Testis (tissue), 3 donors: Measurements from ENCODE around the gene PDLIM5. TPM values are rescaled to one million over a fixed set of nuclear protein-coding genes. Genes with fewer than 3 reads are reported as not detected.

ENCODE experiments used
- DNase-seq: peaks from one replicate; pipeline ENCODE4 v3.0.0-alpha.2; 2019
- H3K27ac ChIP-seq, 2 donors: fragments of 200-600 bp; sonication (generic); one replicate each; pipeline ENCODE4 v1.5.1; 2019
- H3K27me3 ChIP-seq: fragments of 200-600 bp; sonication (generic); one replicate; pipeline ENCODE4 v1.5.1; 2019
- H3K36me3 ChIP-seq: fragments of 200-600 bp; sonication (generic); one replicate; pipeline ENCODE4 v1.5.1; 2017; ENCODE audit warnings: low read depth; ENCODE audit errors: missing control alignments
- H3K4me1 ChIP-seq: fragments of 200-600 bp; sonication (generic); one replicate; pipeline ENCODE4 v1.5.1; 2019
- H3K4me3 ChIP-seq, 2 donors: fragments of 200-600 bp; sonication (generic); one replicate each; pipeline ENCODE4 v1.5.1; 2017 to 2019
- H3K9me3 ChIP-seq: fragments of 200-600 bp; sonication (generic); one replicate; pipeline ENCODE4 v1.5.1; 2017
- CTCF ChIP-seq, 3 experiments: fragments of 450-650 bp in 2 of 3; fragments of 200-600 bp in 1 of 3; sonication (generic) in 1 of 3; IDR thresholded peaks; one replicate each; pipeline ENCODE4 v1.5.1; 2016 to 2019; ENCODE audit warnings: antibody characterized with exemption in 3 of 3, mild to moderate bottlenecking in 2 of 3, moderate library complexity in 1 of 3
- POLR2A ChIP-seq: fragments of 450-650 bp; IDR thresholded peaks from one replicate; pipeline ENCODE4 v1.6.1; 2017; ENCODE audit warnings: antibody characterized with exemption, mild to moderate bottlenecking, moderate library complexity
- WGBS, 2 donors: methylation state at CpG; one replicate each; pipeline ENCODE4 v1.1.5; 2018; 5-methylcytosine and 5-hydroxymethylcytosine counted together
- intact Hi-C: fragments of 100-400 bp; cut with DNase I; formaldehyde crosslinking; loops from one replicate; pipeline ENCODE4 v1.15.1; 2023; ENCODE audit warnings: low total_unique reads
- polyA plus RNA-seq: library from polyadenylated mRNA; stranded (reverse); fragments of 350-450 nt; fragmentation: Illumina TruSeq; extraction: RNeasy Lipid Tissue Mini Kit (QIAGEN cat#74804); gene quantifications from one replicate; pipeline ENCODE4 v1.2.3, GENCODE V29; 2014; ENCODE audit warnings: low read depth, low replicate concordance; ENCODE audit not compliant: insufficient read depth
- total RNA-seq, 2 donors: library from RNA; depleted of rRNA; stranded (reverse); fragments of >200 nt; gene quantifications; one replicate each; pipeline ENCODE4 v1.2.3, GENCODE V29; 2016

Gene PDLIM5
- total and polyA plus RNA-seq, 3 donors from 2014 or later: 45.5 to 86.8 (median 86.1) TPM

DNA sequence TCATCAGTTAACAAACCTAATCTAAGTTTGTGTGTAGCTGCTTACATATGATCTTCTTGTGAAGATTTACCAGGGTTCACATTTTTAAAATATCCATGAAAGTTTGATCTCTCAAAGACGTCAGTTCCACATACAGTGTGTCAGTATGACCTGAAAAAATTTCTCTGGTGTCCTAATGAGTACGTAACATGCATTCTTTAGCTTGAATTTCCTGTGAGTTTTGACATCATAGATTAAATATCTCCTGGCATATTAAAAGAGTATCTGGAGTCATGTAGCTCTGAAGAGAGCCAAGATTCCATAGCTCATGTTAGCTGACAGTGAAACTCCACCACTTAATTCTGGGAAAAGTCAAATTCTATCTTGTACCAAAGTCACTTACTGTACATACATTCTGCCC, 43.9 kb upstream of the PDLIM5 start:
- intact Hi-C loops: loop anchor here (10.0 kb wide), 1 partner anchor 187 kb away; no protein-coding TSS in a partner anchor

DNA sequence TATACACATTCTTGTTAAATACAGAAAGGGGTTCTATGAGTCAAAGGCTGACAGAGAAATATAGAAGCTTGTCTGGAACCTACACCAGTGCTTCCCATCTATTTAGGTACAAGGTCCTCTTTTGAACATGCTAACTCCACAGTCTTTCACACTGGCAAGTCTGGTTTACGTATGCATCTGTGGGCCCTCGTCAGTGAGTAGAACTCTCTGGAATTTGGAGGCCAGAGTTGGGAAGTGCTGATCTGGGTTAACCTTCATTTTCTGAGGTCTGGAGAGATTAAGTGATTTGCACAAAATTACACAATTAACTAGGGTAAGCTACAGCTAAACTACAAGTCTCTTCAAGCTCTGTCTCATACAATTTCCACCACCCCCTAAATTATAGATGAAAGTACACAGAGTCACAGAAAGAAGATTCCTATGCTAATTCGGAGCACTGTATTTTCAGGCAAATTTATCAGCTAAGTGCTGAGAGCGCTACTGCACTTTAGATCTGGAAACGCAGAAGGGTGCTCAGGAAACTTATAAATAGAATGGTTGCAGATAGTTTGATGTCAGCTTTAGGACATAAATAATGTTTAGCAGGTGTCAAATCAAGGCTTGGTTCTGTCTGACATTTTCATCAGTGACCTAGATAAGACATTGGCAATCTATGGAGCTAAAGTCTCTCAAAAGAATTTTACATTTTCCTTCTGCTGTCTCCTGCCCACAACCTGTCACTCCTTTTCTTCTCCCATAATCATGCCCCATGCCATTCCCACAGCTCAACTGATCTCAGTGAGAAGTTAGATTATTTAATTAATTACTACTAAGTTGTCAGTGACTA, 43.0 kb upstream of the PDLIM5 start:
- DNase-seq: no peak
- Histone ChIP-seq H3K4me1 (peaks cover 19% of the 10 kb centered on the region), H3K27ac (no peak overlapping the region), H3K4me3 (no peak overlapping the region), H3K9me3 (no peaks in the 10 kb centered on the region), H3K27me3 (no peaks in the 10 kb centered on the region), H3K36me3 (no peaks in the 10 kb centered on the region)
- WGBS, 2 donors: 68 to 74% methylated on average over 5 of the region's 5 CpGs
- no peak for TF ChIP-seq POLR2A
- TF ChIP-seq CTCF (IDR thresholded peaks at IDR 0.05): no peak
- intact Hi-C loops: loop anchor here (10.0 kb wide), 1 partner anchor 186 kb away; no protein-coding TSS in a partner anchor

More for the DNA sequence above, 43.9 kb upstream of the PDLIM5 start:
- TF ChIP-seq CTCF (IDR thresholded peaks at IDR 0.05) (no peak), POLR2A (no peak)
- H3K27me3 ChIP-seq: no peaks in the 10 kb centered on the region
- H3K4me1 ChIP-seq: peaks cover 10% of the 10 kb centered on the region
- DNase-seq: no peak
- no peak overlapping the region for H3K4me3 ChIP-seq
- 84 to 92% methylated on average over 2 of the region's 2 CpGs for WGBS, 2 donors
- H3K36me3 ChIP-seq: no peaks in the 10 kb centered on the region
- H3K27ac ChIP-seq: no peak overlapping the region
- H3K9me3 ChIP-seq: no peaks in the 10 kb centered on the region

GRCh38 chr4:94409375-94409679, 42.4 kb upstream of the PDLIM5 start:
- Histone ChIP-seq H3K27ac (peak overlapping the region in 1 of 2 donors; percentile 47), H3K4me1 (peaks cover 20% of the 10 kb centered on the region), H3K9me3 (no peaks in the 10 kb centered on the region), H3K4me3 (no peak overlapping the region), H3K27me3 (no peaks in the 10 kb centered on the region), H3K36me3 (no peaks in the 10 kb centered on the region)
- intact Hi-C loops: loop anchor here (10.0 kb wide), 1 partner anchor 185 kb away; no protein-coding TSS in a partner anchor
- TF ChIP-seq POLR2A: no peak
- no peak for TF ChIP-seq CTCF (IDR thresholded peaks at IDR 0.05)
- 90 to 100% methylated on average over 1 of the region's 1 CpG for WGBS, 2 donors
- no peak for DNase-seq

DNA sequence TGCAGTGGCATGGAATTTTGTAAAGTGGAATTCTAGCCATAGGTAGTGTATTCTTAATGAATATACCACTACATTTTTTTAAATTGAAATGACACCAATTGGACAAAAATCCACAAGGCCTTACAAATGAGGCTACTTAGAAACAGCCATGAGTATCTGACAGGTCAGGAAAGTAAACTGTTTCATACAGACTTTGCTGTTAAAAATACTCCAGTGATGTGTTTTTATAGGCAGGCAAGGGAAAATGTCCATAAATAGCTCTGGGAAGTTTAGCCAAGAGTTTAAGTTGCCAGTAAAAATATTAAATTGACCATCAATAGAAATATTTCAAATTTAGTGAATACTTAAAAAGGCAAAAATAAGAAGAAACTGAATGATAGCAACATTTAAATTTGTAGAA, 41.8 kb upstream of the PDLIM5 start:
- DNase-seq: no peak
- peak overlapping the region in 1 of 2 donors; percentile 47 for H3K27ac ChIP-seq
- no peak for TF ChIP-seq POLR2A
- no peak for TF ChIP-seq CTCF (IDR thresholded peaks at IDR 0.05)
- H3K4me1 ChIP-seq: peaks cover 20% of the 10 kb centered on the region
- H3K27me3 ChIP-seq: no peaks in the 10 kb centered on the region
- no peaks in the 10 kb centered on the region for H3K36me3 ChIP-seq
- H3K9me3 ChIP-seq: no peaks in the 10 kb centered on the region
- intact Hi-C loops: loop anchor here (10.0 kb wide), 1 partner anchor 185 kb away; no protein-coding TSS in a partner anchor
- H3K4me3 ChIP-seq: no peak overlapping the region
